ENCODE measurements around the gene ATP10B.

Gene ATP10B

GRCh38 chr5:160674901-160675300, 177.1 kb downstream of the ATP10B start:
- no peak for DNase-seq

- DNase-seq = no peak
Measured at GRCh38 chr5:160672521-160672920, 179.5 kb downstream of the ATP10B start.

- DNase-seq = no peak
Measured at GRCh38 chr5:160668356-160668755, 183.7 kb downstream of the ATP10B start.

- no peak for DNase-seq
Measured at GRCh38 chr5:160667160-160667559, 184.9 kb downstream of the ATP10B start.

- DNase-seq = no peak
Measured at GRCh38 chr5:160665460-160665859, 186.6 kb downstream of the ATP10B start.

GRCh38 chr5:160660132-160660531, 191.9 kb downstream of the ATP10B start:
- no peak for DNase-seq

- no peak for DNase-seq
Measured at GRCh38 chr5:160657622-160658458, 194.2 kb downstream of the ATP10B start.

- DNase-seq = no peak
Measured at GRCh38 chr5:160657068-160657507, 194.9 kb downstream of the ATP10B start.

GRCh38 chr5:160655717-160656116, 196.3 kb downstream of the ATP10B start:
- DNase-seq = no peak

- no peak for DNase-seq
Measured at GRCh38 chr5:160651692-160652645, 200.0 kb downstream of the ATP10B start.

- no peak for DNase-seq
Measured at GRCh38 chr5:160649304-160649703, 202.7 kb downstream of the ATP10B start.

GRCh38 chr5:160646033-160646432, 206.0 kb downstream of the ATP10B start:
- no peak for DNase-seq

GRCh38 chr5:160643616-160644240, 208.3 kb downstream of the ATP10B start:
- no peak for DNase-seq

- no peak for DNase-seq
Measured at GRCh38 chr5:160641405-160641804, 210.6 kb downstream of the ATP10B start.

GRCh38 chr5:160640406-160640805, 211.6 kb downstream of the ATP10B start:
- no peak for DNase-seq

- DNase-seq = no peak
Measured at GRCh38 chr5:160638161-160638742, 213.8 kb downstream of the ATP10B start.

GRCh38 chr5:160637357-160638090, 214.5 kb downstream of the ATP10B start:
- no peak for DNase-seq

- DNase-seq = no peak
Measured at GRCh38 chr5:160635663-160636062, 216.3 kb downstream of the ATP10B start.

- no peak for DNase-seq
Measured at GRCh38 chr5:160635046-160635445, 217.0 kb downstream of the ATP10B start.

GRCh38 chr5:160629003-160629402, 223.0 kb downstream of the ATP10B start:
- DNase-seq = no peak

- no peak for DNase-seq
Measured at GRCh38 chr5:160628619-160628968, 223.4 kb downstream of the ATP10B start.

- DNase-seq = no peak
Measured at GRCh38 chr5:160627921-160628618, 223.9 kb downstream of the ATP10B start.
